ENCODE data around the gene PGS1.

DNA sequence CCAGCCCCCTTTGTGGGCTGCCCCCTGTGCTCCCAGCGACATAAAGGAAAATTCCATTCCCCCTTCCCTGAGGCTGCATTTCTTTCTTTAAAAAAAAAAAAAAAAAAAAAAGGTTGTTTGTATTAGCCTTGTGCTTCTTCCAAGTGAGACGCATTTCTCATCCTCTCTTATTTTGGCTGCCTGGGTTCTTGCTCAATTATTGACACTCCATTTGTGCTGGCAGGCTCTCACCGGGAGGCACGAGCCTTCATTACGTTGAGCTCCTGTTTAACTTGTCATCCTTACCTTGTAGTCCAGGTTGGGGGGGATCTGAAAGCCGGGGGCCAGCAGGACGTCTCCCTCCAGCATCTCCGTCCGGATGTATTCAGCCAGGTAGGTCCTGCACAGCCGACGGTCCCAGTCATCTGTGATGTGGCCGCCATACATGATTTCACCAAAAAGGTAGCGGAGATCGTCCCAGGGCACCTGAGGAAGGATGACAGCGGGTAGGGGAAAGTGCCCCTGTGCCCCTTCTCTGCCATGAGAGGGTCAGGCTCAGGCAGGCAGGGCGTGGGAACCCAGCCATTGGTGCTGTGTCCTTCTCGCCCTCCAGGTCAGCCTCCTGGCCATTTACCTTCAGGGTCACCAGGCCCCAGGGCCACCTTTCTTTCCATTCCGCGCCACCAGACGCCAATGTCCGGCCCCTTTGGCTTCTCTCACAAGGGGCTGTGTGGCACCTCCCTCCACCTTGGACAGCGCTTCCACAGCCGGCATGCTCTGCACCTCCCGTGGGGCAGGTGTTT, 50.6 kb downstream of the PGS1 start:
- TF ChIP-seq, protein P1, sequence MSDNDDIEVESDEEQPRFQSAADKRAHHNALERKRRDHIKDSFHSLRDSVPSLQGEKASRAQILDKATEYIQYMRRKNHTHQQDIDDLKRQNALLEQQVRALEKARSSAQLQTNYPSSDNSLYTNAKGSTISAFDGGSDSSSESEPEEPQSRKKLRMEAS (IDR thresholded peaks at IDR 0.05; ENCODE audit: low read depth, low read length), result no peak
- TF ChIP-seq NR2F1 (conservative IDR thresholded peaks at IDR 0.05) (no peak), POLR2AphosphoS5 (IDR thresholded peaks at IDR 0.05; ENCODE audit: low read length) (no peak), BRCA1 (IDR thresholded peaks at IDR 0.05; ENCODE audit: low read depth, low read length) (no peak)
